NCI-H2107 treated with DMSO at 0.1 percent for 48 hours (cell line): ENCODE results near the gene MTIF2.
"Not testable (repeated sequence)": the region's sequence is repeated elsewhere in the genome, so short reads cannot be mapped to it uniquely, and the experiment has no call there.

ENCODE experiments used
- DNase-seq: peaks from one replicate; lab custom pipeline; 2025; ENCODE audit not compliant: unreplicated experiment; lab: John Stamatoyannopoulos, UW

MTIF2 gene

DNA sequence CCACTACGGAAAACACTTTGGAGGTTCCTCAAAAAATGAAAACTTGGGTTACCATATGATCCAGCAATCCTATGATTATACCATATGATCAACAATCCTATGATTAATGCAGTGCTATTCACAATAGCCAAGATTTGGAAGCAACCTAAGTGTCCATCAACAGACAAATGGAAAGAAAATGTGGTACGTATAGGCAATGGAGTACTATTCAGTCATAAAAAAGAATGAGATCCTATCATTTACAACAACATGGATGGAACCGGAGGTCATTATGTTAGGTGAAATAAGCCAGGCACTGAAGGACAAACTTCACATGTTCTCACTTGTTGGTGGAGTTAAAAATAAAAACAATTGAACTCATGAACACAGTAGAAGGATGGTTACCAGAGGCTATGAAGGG lies 64.5 kb downstream of the MTIF2 start:
- no peak for DNase-seq

GRCh38 chr2:55200416-55200815 lies 68.6 kb downstream of the MTIF2 start:
- no peak for DNase-seq

GRCh38 chr2:55196526-55196925 lies 72.5 kb downstream of the MTIF2 start:
- DNase-seq = no peak

GRCh38 chr2:55191888-55192287 lies 77.1 kb downstream of the MTIF2 start:
- not testable (repeated sequence) for DNase-seq

DNA sequence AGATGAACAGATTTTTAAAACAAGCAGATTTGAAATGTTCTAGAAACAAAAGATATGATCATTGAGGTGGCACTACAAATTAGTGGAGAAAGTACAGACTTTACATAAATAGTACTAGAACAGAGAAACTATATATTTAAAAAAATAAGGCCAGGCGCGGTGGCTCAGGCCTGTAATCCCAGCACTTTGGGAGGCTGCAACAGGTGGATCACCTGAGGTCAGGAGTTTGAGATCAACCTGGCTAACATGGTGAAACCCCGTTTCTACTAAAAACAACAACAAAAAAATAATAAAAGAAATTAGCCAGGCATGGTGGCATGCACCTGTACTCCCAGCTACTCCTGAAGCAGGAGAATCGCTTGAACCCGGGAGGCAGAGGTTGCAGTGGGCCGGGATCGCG lies 82.2 kb downstream of the MTIF2 start:
- not testable (repeated sequence) for DNase-seq
